ENCODE data around the gene PPFIBP2.
"Not testable (repeated sequence)": the region's sequence is repeated elsewhere in the genome, so short reads cannot be mapped to it uniquely, and the experiment has no call there.

PPFIBP2 gene

GRCh38 chr11:7635708-7636107, 121.9 kb downstream of the PPFIBP2 start:
- no peak for DNase-seq (ENCODE audit: low spot score)

DNA sequence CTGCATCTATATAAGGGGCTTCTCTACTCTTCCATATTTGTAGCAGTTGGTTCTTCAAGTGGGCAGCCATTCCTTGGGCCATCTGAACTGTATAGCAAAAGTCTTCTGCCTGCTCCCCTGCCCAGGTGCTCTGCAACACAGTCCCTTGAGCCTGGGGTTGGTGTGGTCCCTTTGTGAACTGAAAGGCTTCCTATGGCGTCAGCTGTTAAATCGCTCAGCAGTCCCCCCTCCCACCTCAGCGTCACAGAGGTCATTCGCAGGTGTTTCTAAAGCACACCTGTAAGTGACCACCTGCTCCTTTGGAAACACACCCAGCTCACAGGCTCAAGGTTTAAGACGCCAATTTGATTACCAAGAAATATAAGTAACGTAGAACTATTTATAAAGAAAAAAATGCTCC, 122.6 kb downstream of the PPFIBP2 start:
- no peak for DNase-seq (ENCODE audit: low spot score)

GRCh38 chr11:7637447-7638157, 123.8 kb downstream of the PPFIBP2 start:
- DNase-seq (ENCODE audit: low spot score), result no peak

- DNase-seq (ENCODE audit: low spot score), result no peak
These were observed 125.2 kb downstream of the PPFIBP2 start for GRCh38 chr11:7638710-7639642.

DNA sequence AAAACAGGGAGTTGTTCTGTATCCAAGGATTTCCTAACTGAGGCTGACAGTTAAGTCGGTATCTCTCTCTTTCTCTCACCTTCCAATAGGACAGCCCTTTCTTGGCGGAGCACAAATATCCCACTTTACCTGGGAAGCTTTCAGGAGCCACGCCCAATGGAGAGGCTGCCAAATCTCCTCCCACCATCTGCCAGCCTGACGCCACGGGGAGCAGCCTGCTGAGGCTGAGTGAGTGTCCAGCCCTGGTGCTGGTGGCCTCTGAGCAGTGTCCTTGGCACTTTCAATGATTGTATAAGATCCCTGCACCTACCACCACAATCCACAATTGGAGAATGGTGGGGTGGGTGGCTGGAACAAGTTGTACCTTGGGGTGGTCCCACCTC, 125.8 kb downstream of the PPFIBP2 start:
- DNase-seq (ENCODE audit: low spot score), result no peak

GRCh38 chr11:7640816-7641215, 127.0 kb downstream of the PPFIBP2 start:
- DNase-seq (ENCODE audit: low spot score), result no peak

GRCh38 chr11:7642747-7643146, 128.9 kb downstream of the PPFIBP2 start:
- no peak for DNase-seq (ENCODE audit: low spot score)

GRCh38 chr11:7643314-7643713, 129.5 kb downstream of the PPFIBP2 start:
- no peak for DNase-seq (ENCODE audit: low spot score)

DNA sequence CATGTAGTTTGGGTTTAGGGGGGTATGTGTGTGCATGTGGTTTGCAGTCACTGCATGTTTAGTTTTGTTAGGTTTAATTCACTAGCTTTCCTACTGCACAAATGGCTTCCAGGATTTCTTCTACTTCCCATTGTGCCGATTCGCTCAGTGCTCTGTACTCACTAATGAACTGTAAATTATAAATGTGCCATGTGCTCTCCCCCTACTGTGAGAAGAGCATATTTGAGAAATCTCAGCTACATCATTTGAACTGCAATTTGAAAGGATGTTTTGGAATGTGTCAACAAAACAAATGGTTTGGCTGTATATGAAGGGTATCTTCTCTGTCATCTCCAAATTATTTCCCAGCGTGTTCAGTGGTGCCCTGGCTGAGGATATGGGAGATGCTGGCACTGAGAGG, 131.4 kb downstream of the PPFIBP2 start:
- no peak for DNase-seq (ENCODE audit: low spot score)

DNA sequence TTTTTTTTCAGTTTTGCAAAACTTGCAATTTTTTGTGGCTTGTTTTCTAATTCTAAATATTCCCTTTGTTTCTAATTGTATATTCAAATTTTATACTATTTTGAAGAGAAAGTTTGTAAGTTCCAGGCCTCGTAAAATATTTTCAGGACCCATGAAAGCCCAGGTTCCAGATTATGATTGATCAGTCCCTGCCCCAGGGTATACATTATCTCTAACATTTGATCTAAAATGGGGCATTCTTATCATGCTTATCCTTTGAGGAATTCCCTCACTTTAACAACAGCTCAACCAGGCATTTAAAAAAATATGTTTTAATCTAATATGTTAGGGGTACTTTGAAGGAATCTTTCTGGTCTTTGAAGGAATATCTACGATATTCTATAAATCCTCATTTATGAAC, 133.1 kb downstream of the PPFIBP2 start:
- no peak for DNase-seq (ENCODE audit: low spot score)

DNA sequence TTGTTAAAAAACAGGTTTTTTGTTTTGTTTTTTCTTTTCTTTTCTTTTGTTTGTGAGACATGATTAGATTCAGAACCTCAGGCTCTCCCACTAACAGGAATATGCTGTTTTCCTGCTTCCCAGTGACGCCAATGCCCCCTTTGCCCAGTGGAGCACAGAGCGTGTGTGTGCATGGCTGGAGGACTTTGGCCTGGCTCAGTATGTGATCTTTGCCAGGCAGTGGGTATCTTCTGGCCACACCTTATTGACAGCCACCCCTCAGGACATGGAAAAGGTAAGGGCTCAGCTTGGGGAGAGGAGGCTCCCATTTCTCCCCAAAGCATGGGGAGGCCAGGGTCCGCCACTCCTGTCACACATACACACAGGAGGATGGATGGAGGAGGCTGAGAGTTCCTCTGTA, 134.5 kb downstream of the PPFIBP2 start:
- no peak for DNase-seq (ENCODE audit: low spot score)

- no peak for DNase-seq (ENCODE audit: low spot score)
These were observed 137.3 kb downstream of the PPFIBP2 start for GRCh38 chr11:7651140-7651551.

DNA sequence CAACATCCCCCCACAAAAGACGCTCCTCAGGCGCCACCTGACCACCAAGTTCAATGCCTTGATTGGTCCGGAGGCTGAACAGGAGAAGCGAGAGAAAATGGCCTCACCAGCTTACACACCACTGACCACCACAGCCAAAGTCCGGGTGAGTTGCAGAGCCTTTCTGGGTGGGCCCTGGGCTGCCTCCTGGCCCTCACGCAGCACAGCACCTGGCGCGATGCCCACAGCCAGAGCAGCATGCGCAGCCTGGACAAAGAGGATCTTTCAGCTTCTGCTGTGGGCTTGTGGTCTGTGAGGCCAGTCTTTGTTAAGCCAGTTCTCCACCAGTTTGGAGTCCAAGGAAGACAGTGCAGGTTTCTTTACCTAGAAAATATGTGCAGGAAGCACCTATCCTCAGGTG, 137.9 kb downstream of the PPFIBP2 start:
- DNase-seq (ENCODE audit: low spot score), result no peak

DNA sequence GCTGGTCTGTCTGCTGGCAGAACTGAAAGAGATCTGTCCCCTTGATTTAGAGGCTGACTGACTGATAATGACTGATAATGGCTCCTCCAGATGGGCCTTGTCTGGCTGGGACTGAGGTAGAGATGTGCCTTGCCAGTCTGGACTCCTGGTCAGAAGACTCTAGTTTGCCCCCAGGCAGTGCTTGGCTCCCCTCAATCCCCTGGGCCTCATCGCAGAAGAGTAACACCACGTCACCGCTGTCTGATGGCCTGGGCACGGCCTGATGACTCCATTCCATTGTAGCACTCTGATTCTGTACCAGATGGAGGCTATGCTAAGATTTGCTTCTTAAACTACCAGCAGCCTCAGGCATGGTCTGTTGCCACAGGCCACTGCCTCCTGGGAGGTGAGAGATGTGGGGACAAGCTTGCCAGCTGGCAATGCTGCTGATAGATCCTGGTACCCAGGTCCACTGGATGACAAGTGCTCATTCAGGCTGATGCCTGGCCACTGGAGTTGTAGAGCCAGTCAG, 140.5 kb downstream of the PPFIBP2 start:
- DNase-seq (ENCODE audit: low spot score), result no peak

DNA sequence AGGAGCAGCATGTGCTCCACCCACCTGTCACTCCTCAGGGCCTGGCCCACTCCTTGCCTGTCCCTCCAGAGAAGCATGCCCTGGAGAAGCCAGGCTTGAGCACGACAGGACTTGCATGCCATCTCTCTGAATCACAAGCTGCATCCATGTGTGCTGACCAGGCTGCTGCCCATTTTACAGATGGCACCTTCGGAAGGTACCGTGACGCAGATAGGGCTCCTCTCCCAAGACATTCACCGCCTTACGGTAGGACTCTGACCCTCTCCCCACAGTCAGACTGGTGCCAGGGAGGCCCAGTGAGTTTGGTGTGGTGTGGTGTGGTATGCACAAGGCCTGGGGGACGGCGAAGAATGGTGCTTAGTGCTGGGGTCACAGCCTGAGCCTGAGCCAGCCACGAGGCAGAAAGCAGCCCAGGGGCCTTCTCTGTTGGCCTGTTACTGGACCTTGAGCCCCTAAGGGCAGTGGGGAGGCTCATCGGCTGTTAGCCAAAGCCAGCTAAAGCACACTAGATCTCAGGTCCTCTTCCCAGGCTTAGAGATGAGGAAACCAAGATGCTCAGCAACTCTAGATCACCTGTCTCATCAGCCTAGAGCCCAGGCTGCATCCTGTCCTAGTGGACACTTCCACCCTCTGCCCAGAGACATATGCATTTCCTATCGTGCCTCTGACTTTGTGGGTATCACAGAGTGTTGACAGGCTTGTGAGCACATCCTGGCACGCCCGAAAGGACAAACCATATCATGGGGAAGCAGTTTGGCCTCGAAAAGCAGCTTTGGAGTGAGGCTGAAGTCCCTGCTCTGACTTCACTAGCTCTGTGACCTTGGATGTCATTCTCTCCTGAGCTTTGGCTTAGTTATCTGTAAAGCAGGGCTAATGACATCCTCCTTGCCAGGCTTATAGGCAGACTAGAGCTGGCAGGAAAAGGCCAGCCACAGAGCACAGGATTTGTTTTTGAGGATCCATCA, 141.7 kb downstream of the PPFIBP2 start:
- DNase-seq (ENCODE audit: low spot score), result no peak

DNA sequence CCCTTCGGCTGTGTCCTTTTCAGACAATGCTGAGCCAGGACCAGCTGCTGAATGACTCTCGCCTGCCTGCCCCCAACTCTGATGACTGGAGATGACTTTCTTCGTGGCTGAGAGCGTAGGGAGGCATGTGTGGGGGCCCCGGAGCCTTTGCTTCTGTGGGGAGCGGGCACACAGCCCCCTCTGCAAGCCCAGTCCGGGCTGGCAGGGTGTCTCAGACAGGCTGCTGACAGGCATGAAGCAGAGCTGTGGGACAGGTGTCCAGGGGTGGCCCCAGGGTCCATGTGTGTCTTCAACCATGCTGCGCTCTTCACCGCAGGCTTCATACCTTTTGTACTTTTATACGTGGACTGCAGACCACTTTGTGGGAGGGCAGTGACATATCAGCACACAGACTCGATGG, 142.9 kb downstream of the PPFIBP2 start:
- no peak for DNase-seq (ENCODE audit: low spot score)

- peak; percentile 67 for DNase-seq (ENCODE audit: low spot score)
These were observed 143.7 kb downstream of the PPFIBP2 start for GRCh38 chr11:7657306-7658025.

GRCh38 chr11:7663531-7663930, 149.7 kb downstream of the PPFIBP2 start:
- not testable (repeated sequence) for DNase-seq (ENCODE audit: low spot score)

- DNase-seq (ENCODE audit: low spot score), result no peak
These were observed 151.1 kb downstream of the PPFIBP2 start for GRCh38 chr11:7664867-7665266.

- peak; percentile 83 for DNase-seq (ENCODE audit: low spot score)
These were observed 151.9 kb downstream of the PPFIBP2 start for GRCh38 chr11:7665473-7666291.

Data from ecto neural progenitor cell (in vitro differentiated cells).